HEK293 (cell line): ENCODE results near the gene MAPKAPK3.

Experiments used
- CTCF ChIA-PET: fragments of 350-600 bp; formaldehyde crosslinking; extraction: SDS; loops from one replicate; lab custom pipeline; 2021; ENCODE audit warnings: antibody characterized with exemption; lab: Yijun Ruan, JAX
- POLR2A ChIA-PET: fragments of 300-600 bp; formaldehyde crosslinking; extraction: SDS; loops from one replicate; lab custom pipeline; 2020; ENCODE audit warnings: antibody characterized with exemption, inconsistent platforms; lab: Yijun Ruan, JAX
- H3K27ac ChIP-seq: fragments of 200-500 bp; sonication (Bioruptor generic); 2 replicates; pipeline ENCODE4 v1.5.1; 2014; ENCODE audit warnings: low read depth, low read length, control low read depth, inconsistent platforms; ENCODE audit errors: extremely low read depth
- H3K36me3 ChIP-seq, 2 experiments: fragments of 200-500 bp in 1 of 2; sonication (Bioruptor generic) in 1 of 2; 1 replicate in 1 of 2; 2 replicates in 1 of 2; pipeline ENCODE4 v1.5.1; 2014 to 2017; ENCODE audit warnings: inconsistent platforms in 2 of 2, low read length in 2 of 2; ENCODE audit not compliant: control insufficient read depth in 2 of 2, insufficient read depth in 1 of 2
- H3K4me1 ChIP-seq: fragments of 200-500 bp; sonication (Bioruptor generic); 2 replicates; pipeline ENCODE4 v1.5.1; 2014; ENCODE audit warnings: mild to moderate bottlenecking, low read length, inconsistent platforms; ENCODE audit not compliant: control insufficient read depth, insufficient read depth
- H3K4me3 ChIP-seq: 2 replicates; pipeline ENCODE4 v1.5.1; 2011; ENCODE audit warnings: low read depth, mild to moderate bottlenecking, control low read depth, low read length, moderate library complexity
- H3K9me3 ChIP-seq: fragments of 200-500 bp; sonication (Bioruptor generic); 2 replicates; pipeline ENCODE4 v1.5.1; 2014; ENCODE audit warnings: low read depth, low read length, inconsistent platforms; ENCODE audit not compliant: control insufficient read depth, insufficient read depth
- AEBP2 ChIP-seq: fragments of 450-650 bp; formaldehyde crosslinking; IDR thresholded peaks from 2 replicates; pipeline ENCODE4 v1.5.1; 2016; ENCODE audit warnings: missing biosample characterization, missing genetic modification characterization, borderline replicate concordance
- FEZF1 ChIP-seq: fragments of 450-650 bp; formaldehyde crosslinking; IDR thresholded peaks from 2 replicates; pipeline ENCODE4 v1.5.1; 2016; ENCODE audit warnings: missing biosample characterization, missing genetic modification characterization
- GLIS2 ChIP-seq: fragments of 450-650 bp; formaldehyde crosslinking; IDR thresholded peaks from 2 replicates; pipeline ENCODE4 v1.5.1; 2016; ENCODE audit warnings: missing biosample characterization, missing genetic modification characterization
- PRDM2 ChIP-seq: fragments of 450-650 bp; formaldehyde crosslinking; IDR thresholded peaks from 2 replicates; pipeline ENCODE4 v1.5.1; 2016; ENCODE audit warnings: missing biosample characterization, missing genetic modification characterization, borderline replicate concordance
- SP2 ChIP-seq: fragments of 450-650 bp; formaldehyde crosslinking; IDR thresholded peaks from 2 replicates; pipeline ENCODE4 v1.5.1; 2016; ENCODE audit warnings: missing biosample characterization, missing genetic modification characterization
- SP7 ChIP-seq: fragments of 450-650 bp; formaldehyde crosslinking; IDR thresholded peaks from 2 replicates; pipeline ENCODE4 v1.5.1; 2016; ENCODE audit warnings: missing biosample characterization, missing genetic modification characterization
- ZBTB49 ChIP-seq: fragments of 450-650 bp; formaldehyde crosslinking; IDR thresholded peaks from 2 replicates; pipeline ENCODE4 v1.5.1; 2016; ENCODE audit warnings: missing biosample characterization, missing genetic modification characterization, low read depth
- ZEB2 ChIP-seq: fragments of 450-650 bp; formaldehyde crosslinking; IDR thresholded peaks from 2 replicates; pipeline ENCODE4 v1.5.1; 2016; ENCODE audit warnings: missing biosample characterization, missing genetic modification characterization
- ZNF138 ChIP-seq: fragments of 450-650 bp; formaldehyde crosslinking; IDR thresholded peaks from 2 replicates; pipeline ENCODE4 v1.5.1; 2016; ENCODE audit warnings: missing biosample characterization, missing genetic modification characterization, borderline replicate concordance
- ZNF146 ChIP-seq: fragments of 450-650 bp; formaldehyde crosslinking; IDR thresholded peaks from 2 replicates; pipeline ENCODE4 v1.5.1; 2016; ENCODE audit warnings: missing biosample characterization, missing genetic modification characterization
- ZNF211 ChIP-seq: fragments of 450-650 bp; formaldehyde crosslinking; IDR thresholded peaks from 2 replicates; pipeline ENCODE4 v1.5.1; 2016; ENCODE audit warnings: low read depth, missing biosample characterization, missing genetic modification characterization
- ZNF302 ChIP-seq: fragments of 450-650 bp; formaldehyde crosslinking; IDR thresholded peaks from 2 replicates; pipeline ENCODE4 v1.5.1; 2016; ENCODE audit warnings: missing biosample characterization, missing genetic modification characterization, low read depth
- ZNF311 ChIP-seq: fragments of 450-650 bp; formaldehyde crosslinking; IDR thresholded peaks from 2 replicates; pipeline ENCODE4 v1.5.1; 2017; ENCODE audit warnings: missing biosample characterization, missing genetic modification characterization, borderline replicate concordance
- ZNF335 ChIP-seq: fragments of 450-650 bp; formaldehyde crosslinking; conservative IDR thresholded peaks from 2 replicates; pipeline ENCODE4 v1.5.1; 2016; ENCODE audit warnings: missing biosample characterization, missing genetic modification characterization
- ZNF350 ChIP-seq: fragments of 450-650 bp; formaldehyde crosslinking; IDR thresholded peaks from 2 replicates; pipeline ENCODE4 v1.5.0; 2017; ENCODE audit warnings: missing biosample characterization, mild to moderate bottlenecking, missing genetic modification characterization
- ZNF354C ChIP-seq: fragments of 450-650 bp; formaldehyde crosslinking; IDR thresholded peaks from 2 replicates; pipeline ENCODE4 v1.5.1; 2016; ENCODE audit warnings: missing biosample characterization, missing genetic modification characterization, low read depth, borderline replicate concordance
- ZNF48 ChIP-seq: fragments of 450-650 bp; formaldehyde crosslinking; IDR thresholded peaks from 2 replicates; pipeline ENCODE4 v1.5.1; 2016; ENCODE audit warnings: missing biosample characterization, missing genetic modification characterization
- ZNF561 ChIP-seq: fragments of 450-650 bp; IDR thresholded peaks from 2 replicates; pipeline ENCODE4 v1.5.1; 2018; ENCODE audit warnings: missing biosample characterization, missing genetic modification characterization, borderline replicate concordance
- ZNF580 ChIP-seq: fragments of 450-650 bp; formaldehyde crosslinking; IDR thresholded peaks from 2 replicates; pipeline ENCODE4 v1.5.1; 2016; ENCODE audit warnings: missing biosample characterization, missing genetic modification characterization
- ZNF830 ChIP-seq: fragments of 450-650 bp; IDR thresholded peaks from 2 replicates; pipeline ENCODE4 v1.5.0; 2018; ENCODE audit warnings: missing biosample characterization, missing genetic modification characterization, low read depth, mild to moderate bottlenecking, moderate library complexity

MAPKAPK3 gene

GRCh38 chr3:50642382-50642781 is 25.4 kb downstream of the MAPKAPK3 start:
- H3K27ac ChIP-seq, result no peak overlapping the region
- no peaks in the 10 kb centered on the region for H3K4me1 ChIP-seq
- no peak for TF ChIP-seq AEBP2 (tag by site-specific recombination)
- no peak for TF ChIP-seq ZNF311 (tag by site-specific recombination)
- TF ChIP-seq ZNF138 (tag by site-specific recombination), result no peak
- no peak for TF ChIP-seq ZNF335
- TF ChIP-seq ZNF211, result no peak
- TF ChIP-seq ZNF830 (tag by site-specific recombination), result no peak
- no peak for TF ChIP-seq SP7
- TF ChIP-seq ZNF580 (tag by site-specific recombination), result no peak
- TF ChIP-seq ZNF146, result no peak
- TF ChIP-seq ZNF561 (tag by site-specific recombination), result no peak
- no peak for TF ChIP-seq FEZF1 (tag by site-specific recombination)
- no peak for TF ChIP-seq ZBTB49
- TF ChIP-seq ZNF48, result no peak
- no peak for TF ChIP-seq GLIS2
- no peak for TF ChIP-seq ZNF354C (tag by site-specific recombination)
- TF ChIP-seq SP2 (tag by site-specific recombination), result no peak
- TF ChIP-seq ZEB2 (tag by site-specific recombination), result no peak
- TF ChIP-seq ZNF350 (tag by site-specific recombination), result no peak
- TF ChIP-seq PRDM2, result no peak
- no peak for TF ChIP-seq ZNF302 (tag by site-specific recombination)
- H3K9me3 ChIP-seq, result no peaks in the 10 kb centered on the region
- peaks cover 0 to 61% of the 10 kb centered on the region in 2 experiments; a peak in 1 of 3 replicates for H3K36me3 ChIP-seq
- ChIA-PET CTCF (no interaction called here), POLR2A (no interaction called here)
- no peak overlapping the region for H3K4me3 ChIP-seq
